Activated CD4-positive, alpha-beta T cell treated with anti-CD3 and anti-CD28 coated beads, Interleukin-2, Interleukin-4, amounts not matched to agents 100 ng/mL and 50 ng/mL, durations not matched to agents 16 hours and 8 hours (primary cell): Measurements from ENCODE around the gene INPP5A.
A peak's percentile ranks its signal among the peaks of the same experiment; 100 is the strongest.
"Not testable (repeated sequence)": the region's sequence is repeated elsewhere in the genome, so short reads cannot be mapped to it uniquely, and the experiment has no call there.

Source experiments
- DNase-seq: peaks from one replicate; pipeline ENCODE4 v3.0.0-alpha.2; 2020; ENCODE audit warnings: low spot score

INPP5A gene

GRCh38 chr10:132548869-132549268 lies 11.3 kb downstream of the INPP5A start:
- DNase-seq, result no peak

GRCh38 chr10:132549371-132549770 lies 11.8 kb downstream of the INPP5A start:
- no peak for DNase-seq

- DNase-seq, result no peak
Observed at GRCh38 chr10:132550366-132551092, 12.9 kb downstream of the INPP5A start.

GRCh38 chr10:132551093-132551807 lies 13.7 kb downstream of the INPP5A start:
- DNase-seq, result peak; percentile 50

- no peak for DNase-seq
Observed at GRCh38 chr10:132551808-132552130, 14.2 kb downstream of the INPP5A start.

GRCh38 chr10:132552635-132553034 lies 15.0 kb downstream of the INPP5A start:
- not testable (repeated sequence) for DNase-seq

- not testable (repeated sequence) for DNase-seq
Observed at GRCh38 chr10:132553568-132553967, 16.0 kb downstream of the INPP5A start.

GRCh38 chr10:132554053-132554990 lies 16.7 kb downstream of the INPP5A start:
- DNase-seq, result no peak

GRCh38 chr10:132554991-132555647 lies 17.5 kb downstream of the INPP5A start:
- DNase-seq, result no peak

GRCh38 chr10:132555648-132556575 lies 18.3 kb downstream of the INPP5A start:
- no peak for DNase-seq

GRCh38 chr10:132556994-132557441 lies 19.4 kb downstream of the INPP5A start:
- no peak for DNase-seq

- no peak for DNase-seq
Observed at GRCh38 chr10:132557696-132558515, 20.3 kb downstream of the INPP5A start.

- DNase-seq, result no peak
Observed at GRCh38 chr10:132558516-132559413, 21.2 kb downstream of the INPP5A start.

- DNase-seq, result no peak
Observed at GRCh38 chr10:132559538-132559937, 22.0 kb downstream of the INPP5A start.

GRCh38 chr10:132560241-132560731 lies 22.7 kb downstream of the INPP5A start:
- no peak for DNase-seq

- no peak for DNase-seq
Observed at GRCh38 chr10:132562177-132562915, 24.8 kb downstream of the INPP5A start.

- DNase-seq, result no peak
Observed at GRCh38 chr10:132562916-132563456, 25.4 kb downstream of the INPP5A start.
